Fibroblast of pulmonary artery (primary cell): ENCODE results near the gene KIRREL3.

Experiments used
- DNase-seq: peaks from one replicate; pipeline ENCODE4 v3.0.0-alpha.2; 2010; ENCODE audit warnings: low read depth
- H3K4me3 ChIP-seq: replicated peaks from 2 replicates; pipeline ENCODE4 v1.5.1; 2011; ENCODE audit warnings: low read depth, mild to moderate bottlenecking, control low read depth, low read length, moderate library complexity
- TF ChIP-seq, protein P1 (sequence below): IDR thresholded peaks from 2 replicates; pipeline ENCODE4 v1.5.1; 2011; ENCODE audit warnings: mild to moderate bottlenecking, control low read depth, low read length, inconsistent platforms; ENCODE audit errors: missing control alignments

KIRREL3 gene

DNA sequence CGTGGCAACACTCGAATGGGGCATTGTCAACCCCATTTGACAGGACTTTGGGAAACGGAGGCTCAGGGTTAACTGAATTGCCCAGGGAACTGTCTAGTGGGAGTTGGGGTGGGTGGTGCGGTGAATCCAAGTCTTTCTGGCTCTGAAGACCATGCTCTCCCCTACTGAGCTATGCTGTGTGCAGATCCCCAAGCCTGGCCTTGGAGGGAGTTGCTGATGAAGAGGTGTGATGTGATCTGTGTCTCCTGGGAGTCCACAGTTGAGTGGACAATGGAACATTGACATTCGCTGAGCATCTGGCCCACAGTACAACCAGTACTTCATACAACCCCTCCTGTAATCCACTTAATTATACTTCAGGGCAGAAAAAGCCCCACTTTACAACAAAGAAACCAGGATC lies 472.9 kb downstream of the KIRREL3 start:
- no peak overlapping the region for H3K4me3 ChIP-seq
- no peak for DNase-seq
- TF ChIP-seq, protein P1, sequence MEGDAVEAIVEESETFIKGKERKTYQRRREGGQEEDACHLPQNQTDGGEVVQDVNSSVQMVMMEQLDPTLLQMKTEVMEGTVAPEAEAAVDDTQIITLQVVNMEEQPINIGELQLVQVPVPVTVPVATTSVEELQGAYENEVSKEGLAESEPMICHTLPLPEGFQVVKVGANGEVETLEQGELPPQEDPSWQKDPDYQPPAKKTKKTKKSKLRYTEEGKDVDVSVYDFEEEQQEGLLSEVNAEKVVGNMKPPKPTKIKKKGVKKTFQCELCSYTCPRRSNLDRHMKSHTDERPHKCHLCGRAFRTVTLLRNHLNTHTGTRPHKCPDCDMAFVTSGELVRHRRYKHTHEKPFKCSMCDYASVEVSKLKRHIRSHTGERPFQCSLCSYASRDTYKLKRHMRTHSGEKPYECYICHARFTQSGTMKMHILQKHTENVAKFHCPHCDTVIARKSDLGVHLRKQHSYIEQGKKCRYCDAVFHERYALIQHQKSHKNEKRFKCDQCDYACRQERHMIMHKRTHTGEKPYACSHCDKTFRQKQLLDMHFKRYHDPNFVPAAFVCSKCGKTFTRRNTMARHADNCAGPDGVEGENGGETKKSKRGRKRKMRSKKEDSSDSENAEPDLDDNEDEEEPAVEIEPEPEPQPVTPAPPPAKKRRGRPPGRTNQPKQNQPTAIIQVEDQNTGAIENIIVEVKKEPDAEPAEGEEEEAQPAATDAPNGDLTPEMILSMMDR, result no peak

DNA sequence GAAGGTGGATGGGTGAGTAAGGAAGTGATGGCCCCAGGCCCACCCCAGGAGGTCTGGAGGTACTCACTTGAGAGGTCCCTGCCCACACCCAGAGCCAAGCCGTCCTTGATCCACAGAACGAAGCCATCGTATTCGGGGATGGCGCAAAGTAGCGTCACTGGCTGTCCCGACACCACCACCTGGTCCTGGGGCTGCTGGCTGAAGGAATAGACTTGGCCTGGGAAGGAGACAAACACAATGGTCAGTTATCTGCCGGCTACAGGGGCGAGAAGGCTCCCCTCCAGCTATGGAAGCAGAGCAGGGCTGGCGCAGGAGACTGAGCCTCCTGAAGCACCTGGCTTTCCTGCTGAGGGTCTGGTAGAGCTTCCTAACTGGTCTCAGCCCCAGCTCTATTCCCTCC lies 474.1 kb downstream of the KIRREL3 start:
- no peak for DNase-seq
- TF ChIP-seq, protein P1, result no peak
- no peak overlapping the region for H3K4me3 ChIP-seq

DNA sequence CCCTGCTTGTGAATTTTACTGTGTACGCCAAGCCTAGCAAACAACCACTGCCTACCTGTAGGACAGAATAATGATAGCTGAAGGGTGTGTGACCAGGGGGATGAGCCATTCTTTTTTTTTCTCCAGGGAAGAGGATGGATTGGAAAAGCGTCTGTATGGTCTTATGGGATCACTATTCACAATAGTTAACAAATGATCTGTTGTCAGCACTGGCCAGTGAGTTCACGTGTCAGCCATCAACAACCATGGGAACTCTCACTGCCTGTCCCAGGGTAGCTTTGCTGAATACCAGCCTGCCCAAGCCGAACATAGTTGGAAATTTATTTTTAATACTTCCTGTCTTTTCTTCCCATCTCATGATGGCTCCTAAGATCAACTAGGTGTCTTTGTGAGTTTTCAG lies 474.9 kb downstream of the KIRREL3 start:
- no peak overlapping the region for H3K4me3 ChIP-seq
- no peak for DNase-seq
- TF ChIP-seq, protein P1, result no peak

DNA sequence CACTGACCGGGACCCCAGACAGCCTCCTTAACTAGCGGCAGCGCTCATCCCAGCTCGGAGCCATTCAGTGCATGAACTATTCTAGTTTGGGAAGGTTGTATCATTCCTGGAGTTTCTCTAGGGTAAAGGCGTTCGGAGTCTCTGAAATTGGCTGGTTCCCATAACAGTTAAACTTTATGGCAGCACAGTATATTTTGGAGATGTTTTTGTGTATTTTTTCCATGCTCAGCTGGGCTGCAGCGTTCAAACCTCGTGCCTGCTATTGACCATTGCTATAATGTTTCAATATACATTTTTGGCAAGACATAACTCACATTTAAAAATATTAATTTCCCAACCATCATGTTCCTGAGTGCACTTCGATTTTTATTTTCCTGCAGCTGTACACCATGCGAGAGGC lies 475.4 kb downstream of the KIRREL3 start:
- TF ChIP-seq, protein P1, result no peak
- H3K4me3 ChIP-seq, result no peak overlapping the region
- DNase-seq, result no peak

DNA sequence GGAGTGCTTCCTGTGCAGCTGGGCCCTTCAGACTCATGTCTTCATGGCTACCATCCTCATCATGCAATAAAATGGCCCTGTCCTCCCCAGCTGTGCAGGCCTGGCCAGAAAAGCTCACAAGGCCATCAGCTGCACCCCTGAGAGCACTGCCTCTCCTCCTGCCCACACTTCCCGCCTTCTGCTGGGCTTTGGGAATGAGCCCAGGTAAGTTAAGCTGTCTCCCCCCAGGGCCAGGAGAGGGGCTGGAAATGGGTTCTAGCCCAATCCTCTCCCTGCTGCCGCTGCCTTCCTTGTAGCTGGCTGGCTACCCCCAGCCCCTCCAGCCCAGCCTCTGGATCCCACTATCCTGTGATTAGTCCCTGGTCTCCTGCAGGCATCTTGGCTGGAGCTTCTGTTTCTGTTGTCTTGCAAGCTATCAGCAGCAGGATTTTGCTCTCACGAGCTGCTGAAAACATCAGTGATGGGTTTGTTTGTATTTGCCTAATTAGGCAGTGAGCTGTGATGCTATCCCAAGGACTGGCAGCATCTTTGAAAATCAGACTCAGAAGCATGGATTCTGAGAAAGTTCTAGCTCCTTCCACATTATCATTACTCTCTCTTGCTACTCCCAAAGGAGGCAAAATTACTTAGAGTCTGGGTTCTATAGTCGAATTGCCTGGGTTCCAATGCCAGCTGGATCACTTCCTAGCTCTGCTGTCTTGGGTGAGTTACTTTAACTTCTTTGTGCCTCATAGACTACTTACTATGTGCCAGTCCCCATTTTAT lies 476.9 kb downstream of the KIRREL3 start:
- H3K4me3 ChIP-seq, result no peak overlapping the region
- no peak for DNase-seq
- TF ChIP-seq, protein P1, result no peak

DNA sequence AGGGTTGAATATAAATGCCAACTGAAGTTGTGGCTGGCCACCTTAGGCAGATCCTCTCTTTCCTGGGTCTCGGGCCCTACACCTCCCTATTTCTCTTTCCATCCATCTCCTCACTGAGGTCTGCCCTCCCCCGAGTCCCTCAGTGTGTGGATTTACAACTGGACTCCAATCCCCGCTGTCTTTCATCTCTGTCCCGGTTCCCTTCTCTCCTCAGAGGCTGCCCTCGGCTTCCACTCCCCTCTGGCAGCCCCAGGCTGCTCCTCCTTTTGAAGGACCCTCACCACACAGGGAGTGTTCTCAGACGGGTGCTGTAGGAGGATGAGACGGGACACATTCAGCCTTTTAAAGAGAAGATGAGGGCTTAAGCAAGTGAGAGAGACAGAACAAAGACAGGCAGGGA lies 478.0 kb downstream of the KIRREL3 start:
- no peak overlapping the region for H3K4me3 ChIP-seq
- TF ChIP-seq, protein P1, result no peak
- DNase-seq, result no peak

DNA sequence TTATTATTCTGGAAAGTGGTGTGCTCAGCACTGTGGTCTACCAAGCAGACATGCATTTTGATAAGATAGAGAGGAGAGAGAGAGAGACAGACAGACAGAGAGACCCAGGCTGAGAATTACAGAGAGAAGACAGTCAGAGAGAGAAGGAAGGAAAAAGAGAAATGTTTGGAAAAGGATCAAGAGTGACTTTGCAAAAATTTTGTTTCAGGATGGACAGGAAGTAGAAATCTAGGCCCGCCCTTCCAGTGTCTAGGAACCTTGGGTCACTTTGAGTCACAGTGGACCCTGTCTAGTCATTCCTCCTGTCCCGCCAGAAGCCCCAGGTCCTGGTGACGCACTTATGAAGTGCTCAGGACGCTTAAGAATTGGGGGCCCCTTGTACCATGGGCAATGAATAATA lies 478.4 kb downstream of the KIRREL3 start:
- DNase-seq, result no peak
- H3K4me3 ChIP-seq, result no peak overlapping the region
- TF ChIP-seq, protein P1, result no peak
